Caco-2 (cell line): ENCODE data around the gene MSMB. TPM values are rescaled to one million over a fixed set of nuclear protein-coding genes. Genes with fewer than 3 reads are reported as not detected.
"Not testable (repeated sequence)": the region's sequence is repeated elsewhere in the genome, so short reads cannot be mapped to it uniquely, and the experiment has no call there.

Source experiments
- BruUV-seq: library from RNA; stranded (reverse); fragments of 400-500 nt; replicated peaks from 2 replicates; lab custom pipeline; 2021; lab: Mats Ljungman, UMichigan
- CTCF ChIA-PET: fragments of 300-600 bp; sonication (Branson Sonifier 250); formaldehyde crosslinking; loops from one replicate; lab custom pipeline; 2022; ENCODE audit warnings: antibody characterized with exemption; lab: Charles Lee
- POLR2A ChIA-PET: fragments of 300-600 bp; sonication (Branson Sonifier 250); formaldehyde crosslinking; loops from one replicate; lab custom pipeline; 2022; ENCODE audit warnings: antibody characterized with exemption; lab: Charles Lee
- DNase-seq, 2 experiments: peaks; one replicate each; pipeline versions ENCODE4 v3.0.0 to v3.0.0-alpha.2; 2020 to 2022
- H3K27me3 ChIP-seq: replicated peaks from 2 replicates; pipeline ENCODE4 v1.6.0; 2011; ENCODE audit warnings: low read length; ENCODE audit not compliant: control insufficient read depth, insufficient read depth
- H3K36me3 ChIP-seq: 2 replicates; pipeline ENCODE4 v1.5.1; 2011; ENCODE audit warnings: low read length; ENCODE audit not compliant: control insufficient read depth, insufficient read depth
- H3K4me1 ChIP-seq: fragments of 250-450 bp; sonication (Bioruptor Pico); 2 replicates; pipeline ENCODE4 v1.5.1; 2020; ENCODE audit warnings: mild to moderate bottlenecking
- H3K4me3 ChIP-seq: 2 replicates; pipeline ENCODE4 v1.5.1; 2011; ENCODE audit warnings: low read depth, mild to moderate bottlenecking, control low read depth, low read length
- H3K9me3 ChIP-seq: fragments of 250-450 bp; sonication (Bioruptor Pico); 2 replicates; pipeline ENCODE4 v1.5.1; 2020; ENCODE audit warnings: mild to moderate bottlenecking, moderate library complexity
- H3K27ac Mint-ChIP-seq: one replicate; pipeline ENCODE4 v1.8.0; 2022; ENCODE audit warnings: mixed read lengths; ENCODE audit not compliant: unreplicated experiment
- H3K27me3 Mint-ChIP-seq: one replicate; pipeline ENCODE4 v1.8.0; 2022; ENCODE audit warnings: mixed read lengths; ENCODE audit not compliant: insufficient read depth, unreplicated experiment
- H3K36me3 Mint-ChIP-seq: one replicate; pipeline ENCODE4 v1.8.0; 2022; ENCODE audit warnings: mild to moderate bottlenecking, mixed read lengths; ENCODE audit not compliant: insufficient read depth, unreplicated experiment
- H3K4me1 Mint-ChIP-seq: one replicate; pipeline ENCODE4 v1.8.0; 2022; ENCODE audit warnings: low read depth, mixed read lengths; ENCODE audit not compliant: unreplicated experiment
- H3K4me3 Mint-ChIP-seq: one replicate; pipeline ENCODE4 v1.8.0; 2022; ENCODE audit warnings: mild to moderate bottlenecking, moderate library complexity, mixed read lengths; ENCODE audit not compliant: unreplicated experiment
- H3K9me3 Mint-ChIP-seq: one replicate; pipeline ENCODE4 v1.8.0; 2022; ENCODE audit warnings: mixed read lengths; ENCODE audit not compliant: unreplicated experiment
- intact Hi-C: fragments of 100-400 bp; cut with micrococcal nuclease; formaldehyde crosslinking; loops from one replicate; pipeline ENCODE4 v1.10.0; 2022; ENCODE audit not compliant: unreplicated experiment
- total RNA-seq: library from RNA; stranded (reverse); gene quantifications from 2 replicates; pipeline ENCODE4 v1.2.3, GENCODE V29; 2022
- TF ChIP-seq, protein P1 (sequence below), 2 experiments: fragments of 200-600 bp in 1 of 2; IDR thresholded peaks; 1 replicate in 1 of 2; 2 replicates in 1 of 2; pipeline versions ENCODE4 v1.5.1 to v1.8.0; 2011 to 2022; ENCODE audit warnings: antibody characterized with exemption in 1 of 2, control low read depth in 1 of 2, inconsistent platforms in 1 of 2, low read depth in 1 of 2, low read length in 1 of 2, mild to moderate bottlenecking in 1 of 2, moderate library complexity in 1 of 2; ENCODE audit not compliant: insufficient read depth in 1 of 2, severe bottlenecking in 1 of 2, unreplicated experiment in 1 of 2

MSMB gene
- total RNA-seq, 1 experiment from 2014 or later = 0.84 TPM

DNA sequence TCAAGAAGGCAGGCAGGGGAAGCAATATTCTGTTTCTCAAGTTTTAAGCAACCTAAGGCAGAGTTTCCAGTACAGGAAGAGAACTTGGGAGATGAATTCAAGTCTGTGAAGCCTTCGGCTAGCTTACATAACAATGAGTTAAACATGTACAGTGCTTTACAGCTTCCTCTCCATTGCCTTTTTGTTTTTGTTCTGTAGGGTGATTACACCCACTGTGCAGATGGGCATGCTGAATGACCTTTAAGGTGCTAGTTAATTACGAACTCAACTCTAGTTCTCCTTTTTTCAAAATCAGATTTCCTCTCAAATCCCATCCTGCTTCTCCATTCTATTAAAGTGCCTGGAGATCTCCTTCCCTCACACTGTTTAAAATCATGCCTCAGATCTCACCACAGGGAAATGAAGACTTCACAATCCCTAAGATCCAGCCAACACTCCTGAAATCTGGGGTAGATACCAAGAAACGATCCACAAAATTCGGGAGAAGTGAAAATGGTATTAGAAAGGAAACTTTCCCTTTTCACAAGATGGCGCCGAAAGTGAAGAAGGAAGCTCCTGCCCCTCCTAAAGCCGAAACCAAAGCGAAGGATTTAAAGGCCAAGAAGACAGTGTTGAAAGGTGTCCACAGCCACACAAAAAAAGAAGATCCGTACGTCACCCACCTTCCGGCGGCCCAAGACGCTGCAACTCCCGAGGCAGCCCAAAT is 16.8 kb upstream of the MSMB start:
- BruUV-seq = no TSS peak
- intact Hi-C loops = no loop called here
- ChIA-PET CTCF (no interaction called here), POLR2A (no interaction called here)
- H3K27me3 ChIP-seq = no peaks in the 10 kb centered on the region
- no peak for DNase-seq
- TF ChIP-seq, protein P1, sequence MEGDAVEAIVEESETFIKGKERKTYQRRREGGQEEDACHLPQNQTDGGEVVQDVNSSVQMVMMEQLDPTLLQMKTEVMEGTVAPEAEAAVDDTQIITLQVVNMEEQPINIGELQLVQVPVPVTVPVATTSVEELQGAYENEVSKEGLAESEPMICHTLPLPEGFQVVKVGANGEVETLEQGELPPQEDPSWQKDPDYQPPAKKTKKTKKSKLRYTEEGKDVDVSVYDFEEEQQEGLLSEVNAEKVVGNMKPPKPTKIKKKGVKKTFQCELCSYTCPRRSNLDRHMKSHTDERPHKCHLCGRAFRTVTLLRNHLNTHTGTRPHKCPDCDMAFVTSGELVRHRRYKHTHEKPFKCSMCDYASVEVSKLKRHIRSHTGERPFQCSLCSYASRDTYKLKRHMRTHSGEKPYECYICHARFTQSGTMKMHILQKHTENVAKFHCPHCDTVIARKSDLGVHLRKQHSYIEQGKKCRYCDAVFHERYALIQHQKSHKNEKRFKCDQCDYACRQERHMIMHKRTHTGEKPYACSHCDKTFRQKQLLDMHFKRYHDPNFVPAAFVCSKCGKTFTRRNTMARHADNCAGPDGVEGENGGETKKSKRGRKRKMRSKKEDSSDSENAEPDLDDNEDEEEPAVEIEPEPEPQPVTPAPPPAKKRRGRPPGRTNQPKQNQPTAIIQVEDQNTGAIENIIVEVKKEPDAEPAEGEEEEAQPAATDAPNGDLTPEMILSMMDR (IDR thresholded peaks at IDR 0.05; ENCODE audit: insufficient read depth in 1 of 2, low read depth in 1 of 2, low read length in 1 of 2, severe bottlenecking in 1 of 2, unreplicated experiment in 1 of 2) = no peak
- Mint-ChIP-seq H3K4me1 (no peaks in the 10 kb centered on the region), H3K9me3 (no peaks in the 10 kb centered on the region), H3K36me3 (no peaks in the 10 kb centered on the region), H3K4me3 (no peak overlapping the region), H3K27me3 (no peaks in the 10 kb centered on the region), H3K27ac (no peak overlapping the region)
- H3K4me1 ChIP-seq = no peaks in the 10 kb centered on the region; the same call in 1 of the 2 replicates
- no peaks in the 10 kb centered on the region for H3K36me3 ChIP-seq
- no peak overlapping the region for H3K4me3 ChIP-seq
- H3K9me3 ChIP-seq = no peaks in the 10 kb centered on the region

DNA sequence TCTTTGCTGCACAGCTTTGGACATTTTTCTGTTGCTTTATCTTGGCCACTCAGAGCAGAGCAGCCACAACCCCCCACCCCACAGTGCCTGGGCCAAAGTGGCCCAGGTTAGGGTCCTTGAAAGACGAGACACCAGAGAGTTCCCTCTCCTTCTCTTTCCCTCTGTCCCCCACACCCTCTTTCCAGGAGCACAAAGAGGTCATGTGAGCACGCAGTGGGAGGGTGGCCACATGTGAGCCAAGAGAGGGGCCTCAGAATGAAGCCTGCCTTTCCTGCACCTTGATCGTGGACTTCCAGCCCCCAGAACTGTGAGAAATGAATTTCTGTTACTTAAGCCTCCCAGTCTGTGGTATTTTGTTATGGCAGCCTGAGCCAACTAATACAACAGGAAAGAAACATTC is 14.6 kb upstream of the MSMB start:
- H3K4me3 Mint-ChIP-seq = no peak overlapping the region
- H3K27ac Mint-ChIP-seq = no peak overlapping the region
- intact Hi-C loops = no loop called here
- H3K9me3 Mint-ChIP-seq = peaks cover 10% of the 10 kb centered on the region
- TF ChIP-seq, protein P1 (IDR thresholded peaks at IDR 0.05; ENCODE audit: insufficient read depth in 1 of 2, low read depth in 1 of 2, low read length in 1 of 2, severe bottlenecking in 1 of 2, unreplicated experiment in 1 of 2) = no peak
- H3K4me1 Mint-ChIP-seq = no peaks in the 10 kb centered on the region
- no peak overlapping the region for H3K4me3 ChIP-seq
- no peaks in the 10 kb centered on the region for H3K36me3 ChIP-seq
- H3K4me1 ChIP-seq = peaks cover 3% of the 10 kb centered on the region
- H3K36me3 Mint-ChIP-seq = no peaks in the 10 kb centered on the region
- H3K9me3 ChIP-seq = peaks cover 11% of the 10 kb centered on the region
- no peak for DNase-seq
- CTCF ChIA-PET = no interaction called here
- no peaks in the 10 kb centered on the region for H3K27me3 ChIP-seq
- no peaks in the 10 kb centered on the region for H3K27me3 Mint-ChIP-seq
- POLR2A ChIA-PET = no interaction called here
- BruUV-seq = no TSS peak

DNA sequence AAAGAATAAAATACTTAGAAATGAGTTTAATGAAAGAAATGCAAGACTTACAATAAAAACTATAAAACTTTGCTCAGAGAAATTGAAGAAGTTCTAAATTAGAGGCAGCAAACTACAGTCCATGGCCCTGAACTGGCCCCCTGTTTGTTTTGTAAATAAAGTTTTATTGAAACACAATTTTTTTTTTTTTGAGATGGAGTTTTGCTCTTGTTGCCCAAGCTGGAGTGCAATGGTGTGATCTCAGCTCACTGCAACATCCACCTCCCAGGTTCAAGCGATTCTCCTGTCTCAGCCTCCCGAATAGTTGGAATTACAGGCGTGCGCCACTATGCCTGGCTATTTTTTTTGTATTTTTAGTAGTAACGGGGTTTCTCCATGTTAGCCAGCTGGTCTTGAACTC is 11.9 kb upstream of the MSMB start:
- H3K36me3 Mint-ChIP-seq, H3K4me3 ChIP-seq, DNase-seq, CTCF ChIA-PET, BruUV-seq, H3K27me3 ChIP-seq, H3K27me3 Mint-ChIP-seq, H3K4me3 Mint-ChIP-seq, H3K36me3 ChIP-seq, H3K27ac Mint-ChIP-seq, POLR2A ChIA-PET: not testable (repeated sequence)
- H3K4me1 ChIP-seq = peaks cover 27% of the 10 kb centered on the region
- H3K9me3 ChIP-seq = peaks cover 11% of the 10 kb centered on the region
- peaks cover 19% of the 10 kb centered on the region for H3K4me1 Mint-ChIP-seq
- intact Hi-C loops = loop anchor here (10.0 kb wide), 1 partner anchor 47 kb away; no protein-coding TSS in a partner anchor
- H3K9me3 Mint-ChIP-seq = peaks cover 10% of the 10 kb centered on the region
